ENCODE results near the gene CMSS1.

Gene CMSS1

DNA sequence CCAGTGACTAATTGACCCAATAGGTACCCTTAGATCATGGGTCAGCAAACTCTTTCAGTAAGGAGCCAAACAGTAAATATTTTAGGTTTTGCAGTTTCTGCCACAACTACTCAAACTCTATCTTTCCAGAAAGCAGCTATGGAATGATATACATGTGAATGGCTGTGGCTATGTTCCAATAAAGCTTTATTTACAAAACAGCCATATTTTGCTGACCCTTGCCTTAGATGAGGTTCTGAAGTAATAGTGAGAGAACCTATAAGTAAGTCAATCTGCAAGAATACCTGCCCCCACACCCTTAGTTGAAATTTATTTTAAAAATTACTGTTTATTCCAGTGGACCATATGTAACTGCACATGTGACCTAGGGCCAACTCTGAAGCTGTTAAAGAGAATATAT, 134.0 kb downstream of the CMSS1 start:
- DNase-seq (ENCODE audit: extremely low read depth, low read depth), result no peak
- TF ChIP-seq CTCF (IDR thresholded peaks at IDR 0.05; ENCODE audit: low read depth, low read length), result no peak

GRCh38 chr3:99952306-99952705, 134.6 kb downstream of the CMSS1 start:
- no peak for TF ChIP-seq CTCF (IDR thresholded peaks at IDR 0.05; ENCODE audit: low read depth, low read length)
- no peak for DNase-seq (ENCODE audit: extremely low read depth, low read depth)

- no peak for TF ChIP-seq CTCF (IDR thresholded peaks at IDR 0.05; ENCODE audit: low read depth, low read length)
- DNase-seq (ENCODE audit: extremely low read depth, low read depth), result no peak
These were observed 135.9 kb downstream of the CMSS1 start for GRCh38 chr3:99953596-99953995.

- no peak for TF ChIP-seq CTCF (IDR thresholded peaks at IDR 0.05; ENCODE audit: low read depth, low read length)
- no peak for DNase-seq (ENCODE audit: extremely low read depth, low read depth)
These were observed 137.4 kb downstream of the CMSS1 start for GRCh38 chr3:99954914-99955644.

- TF ChIP-seq CTCF (IDR thresholded peaks at IDR 0.05; ENCODE audit: low read depth, low read length), result no peak
- no peak for DNase-seq (ENCODE audit: extremely low read depth, low read depth)
These were observed 138.3 kb downstream of the CMSS1 start for GRCh38 chr3:99955773-99956562.

GRCh38 chr3:99957151-99957796, 139.6 kb downstream of the CMSS1 start:
- DNase-seq (ENCODE audit: extremely low read depth, low read depth), result no peak
- no peak for TF ChIP-seq CTCF (IDR thresholded peaks at IDR 0.05; ENCODE audit: low read depth, low read length)

Data from AG09319 (cell line).